ENCODE data around the gene SOX8.

SOX8 gene

DNA sequence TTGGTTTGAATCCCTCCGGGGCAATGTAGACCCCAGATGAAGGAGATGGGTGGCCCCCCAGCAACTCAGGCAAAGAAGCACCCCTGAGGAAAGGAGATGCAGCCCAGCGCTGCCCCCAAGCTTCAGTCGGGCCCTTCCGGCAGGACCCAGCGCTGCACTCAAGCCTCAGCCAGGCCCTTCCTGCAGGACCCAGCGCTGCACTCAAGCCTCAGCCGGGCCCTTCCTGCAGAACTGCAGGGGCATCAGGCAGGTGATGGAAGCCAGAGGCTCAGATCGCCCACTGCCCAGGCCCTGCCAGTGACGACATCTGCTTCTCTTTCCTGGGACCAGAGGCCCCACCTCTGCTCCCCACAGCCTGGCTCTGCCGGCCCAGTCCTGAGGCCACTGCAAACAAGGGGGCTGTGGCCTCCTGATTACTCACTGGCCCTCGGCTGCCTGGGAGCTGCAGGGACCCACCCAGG is 7.8 kb downstream of the SOX8 start:
- no peak for DNase-seq

DNA sequence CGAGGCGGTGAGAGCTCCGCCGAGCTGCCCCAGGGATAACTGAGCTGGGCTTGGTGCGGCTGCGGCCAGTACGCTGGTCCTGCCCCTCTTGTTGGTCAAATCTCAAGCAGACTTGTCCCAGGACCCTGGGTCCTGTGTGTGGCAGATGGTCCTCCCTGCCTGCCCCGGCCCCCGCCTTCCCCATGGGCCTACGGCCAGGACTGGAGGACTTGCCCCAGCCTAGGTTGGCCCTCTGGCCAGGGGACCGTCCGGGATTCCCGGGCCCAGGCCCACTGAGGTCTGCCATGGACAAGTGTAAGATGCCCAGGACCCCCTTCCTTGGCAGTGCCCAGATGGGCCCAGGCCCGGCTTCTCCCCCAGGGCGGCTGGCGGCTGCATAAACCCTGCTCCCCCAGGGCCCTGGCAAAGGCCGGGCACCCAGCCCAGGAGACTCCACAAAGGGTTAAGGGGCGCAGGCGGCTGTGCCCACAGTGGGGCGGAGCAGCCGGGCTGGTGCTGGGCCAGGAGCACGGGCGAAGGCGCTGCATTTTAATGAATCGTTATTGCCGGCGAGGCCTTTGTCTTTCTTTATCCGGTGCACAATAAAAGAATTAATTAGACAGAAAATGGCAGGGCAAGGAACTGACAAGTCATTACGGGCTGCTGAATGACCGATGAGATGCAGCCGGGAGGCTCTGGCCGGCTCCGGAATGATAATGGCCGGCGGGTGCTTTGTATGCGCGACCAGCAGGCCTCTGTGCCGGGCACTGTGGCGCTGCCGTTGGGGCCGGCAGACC is 9.1 kb downstream of the SOX8 start:
- DNase-seq, result no peak

DNA sequence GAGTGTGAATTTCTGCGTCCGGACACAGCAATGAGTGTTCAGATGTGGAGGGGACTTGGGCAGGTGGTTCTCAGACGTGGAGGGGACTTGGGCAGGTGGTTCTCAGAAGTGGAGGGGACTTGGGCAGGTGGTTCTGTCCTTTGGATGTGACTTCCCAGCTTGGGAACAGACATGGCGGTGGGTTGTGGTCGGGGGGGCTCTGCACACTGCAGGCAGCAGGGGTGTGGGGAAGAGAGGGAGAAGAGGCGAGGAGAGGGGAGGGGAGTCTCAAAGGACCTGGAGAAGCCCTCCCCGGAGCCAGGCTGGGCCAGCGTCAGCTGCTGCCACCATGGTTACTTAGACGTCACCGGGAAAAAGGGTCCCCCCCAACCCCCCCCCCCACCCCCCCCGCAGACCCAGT is 9.8 kb downstream of the SOX8 start:
- DNase-seq, result no peak

DNA sequence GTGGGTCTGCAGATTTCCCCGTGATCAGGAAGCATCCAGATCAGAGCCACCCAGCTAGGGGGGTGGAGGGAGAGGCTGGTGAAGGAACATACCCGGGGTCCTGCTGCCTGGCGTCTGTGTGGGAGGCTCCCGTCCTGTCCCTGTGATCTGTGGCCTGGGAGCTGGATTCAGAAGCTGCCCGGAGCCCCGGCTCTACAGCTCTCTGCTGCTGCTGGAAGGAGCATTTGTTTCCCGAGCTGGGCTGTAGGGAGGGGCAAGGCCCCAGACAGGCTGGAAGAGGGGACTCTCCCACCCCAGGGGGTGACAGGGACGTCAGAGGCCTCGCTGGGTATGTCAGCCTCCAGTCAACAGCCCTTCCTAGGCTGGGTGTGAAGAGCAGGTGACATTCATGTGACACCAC is 10.2 kb downstream of the SOX8 start:
- DNase-seq, result no peak

DNA sequence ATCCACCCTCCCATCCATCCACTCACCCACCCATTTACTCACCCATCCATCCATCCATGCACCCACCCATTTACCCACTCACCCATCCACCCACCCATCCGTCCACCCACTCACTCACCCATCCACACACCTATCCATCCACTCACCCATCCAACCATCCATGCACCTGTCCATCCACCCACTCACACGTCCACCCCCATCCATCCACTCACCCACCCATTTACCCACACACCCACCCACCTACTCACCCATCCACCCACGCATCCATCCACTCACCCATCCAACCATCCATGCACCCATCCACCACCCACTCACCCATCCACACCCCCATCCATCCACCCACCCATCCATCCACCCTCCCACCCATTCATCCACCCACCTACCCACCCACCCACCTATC is 12.2 kb downstream of the SOX8 start:
- DNase-seq, result no peak

DNA sequence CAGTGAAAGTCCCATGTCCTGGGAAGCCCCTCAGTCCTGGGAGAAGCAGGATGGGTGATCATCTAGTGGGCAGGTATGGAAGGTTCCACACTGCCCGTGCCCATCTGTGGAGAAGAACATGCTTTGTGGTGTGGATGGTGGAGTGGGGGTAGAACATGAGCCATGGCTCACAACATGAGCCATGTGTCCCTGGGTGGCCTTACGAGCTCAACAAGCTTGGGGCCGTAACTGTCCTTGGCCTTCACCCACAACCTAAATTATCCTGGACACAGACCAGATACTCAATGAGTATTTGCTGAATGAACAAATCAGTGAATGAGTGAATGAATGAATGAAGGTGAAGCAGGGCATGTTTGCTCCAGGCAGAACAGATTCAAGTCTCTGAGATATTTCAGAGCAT is 13.5 kb downstream of the SOX8 start:
- no peak for DNase-seq

DNA sequence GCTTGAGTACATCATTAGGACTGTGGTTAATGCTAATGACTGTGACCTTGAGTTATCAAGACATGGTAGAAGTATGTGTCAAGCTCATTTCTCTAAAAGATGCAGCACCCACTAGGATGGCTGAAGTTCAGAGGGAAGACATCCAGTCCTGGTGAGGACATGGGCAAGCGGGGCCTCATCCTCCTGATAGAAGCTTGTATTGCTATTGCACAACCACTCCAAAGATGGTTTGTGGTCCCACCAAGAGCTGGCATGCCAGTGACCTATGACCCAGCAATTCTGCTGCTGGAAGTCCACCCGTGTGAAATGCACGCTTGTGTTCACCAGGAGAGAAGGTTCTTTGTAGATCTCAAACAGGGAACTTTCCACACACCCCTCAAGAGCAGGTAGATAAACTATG is 14.2 kb downstream of the SOX8 start:
- DNase-seq, result no peak

DNA sequence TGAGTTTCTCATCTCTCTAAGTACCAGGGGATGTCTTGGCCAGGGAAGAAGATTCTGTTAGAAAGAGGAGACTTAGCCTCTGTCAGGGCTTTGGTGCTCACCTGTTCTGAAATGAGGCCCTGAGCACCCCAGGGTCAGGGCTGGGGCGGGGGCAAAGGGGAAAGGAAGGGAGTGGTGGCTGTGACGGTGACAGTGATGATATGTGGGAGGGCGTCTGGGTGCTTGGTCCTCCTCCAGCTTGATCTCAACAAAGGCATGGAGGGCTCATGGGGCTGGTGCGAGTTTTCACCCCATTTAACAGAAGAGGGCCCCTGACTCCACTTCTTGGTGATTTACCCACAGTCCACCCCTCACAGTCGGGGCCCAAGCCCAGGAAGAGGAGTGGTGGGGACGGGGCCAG is 15.1 kb downstream of the SOX8 start:
- no peak for DNase-seq

DNA sequence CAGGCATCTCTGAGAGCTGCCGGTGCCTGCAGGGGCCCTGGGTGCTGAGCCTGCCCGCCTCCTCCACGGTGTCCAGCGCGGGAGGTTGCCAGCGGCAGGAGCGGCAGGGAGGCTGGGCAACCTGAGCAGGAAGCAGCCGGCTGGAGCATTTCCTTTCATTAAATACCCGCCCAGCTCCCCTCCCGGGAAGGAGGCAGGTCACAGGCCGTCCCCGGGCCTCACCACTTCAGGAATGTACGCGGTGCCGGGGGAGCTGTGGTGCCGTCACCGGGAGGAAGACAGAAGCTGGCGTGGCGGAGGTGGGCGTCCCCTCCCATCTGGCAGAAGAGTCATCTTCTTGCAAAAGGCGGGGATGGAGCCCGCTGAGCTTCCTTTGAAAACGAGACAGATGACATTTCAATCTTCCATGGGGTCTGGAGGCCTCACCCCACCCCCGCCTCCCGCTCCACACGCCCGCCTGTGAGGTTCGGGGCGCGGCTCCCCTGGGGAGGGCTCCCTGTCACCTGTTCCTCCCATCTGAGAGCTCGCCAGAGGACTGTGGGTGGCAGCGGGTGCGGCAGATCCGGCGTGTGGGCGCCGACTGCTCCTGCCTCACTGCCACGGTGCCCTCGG is 16.0 kb downstream of the SOX8 start:
- DNase-seq, result peak; percentile 36

DNA sequence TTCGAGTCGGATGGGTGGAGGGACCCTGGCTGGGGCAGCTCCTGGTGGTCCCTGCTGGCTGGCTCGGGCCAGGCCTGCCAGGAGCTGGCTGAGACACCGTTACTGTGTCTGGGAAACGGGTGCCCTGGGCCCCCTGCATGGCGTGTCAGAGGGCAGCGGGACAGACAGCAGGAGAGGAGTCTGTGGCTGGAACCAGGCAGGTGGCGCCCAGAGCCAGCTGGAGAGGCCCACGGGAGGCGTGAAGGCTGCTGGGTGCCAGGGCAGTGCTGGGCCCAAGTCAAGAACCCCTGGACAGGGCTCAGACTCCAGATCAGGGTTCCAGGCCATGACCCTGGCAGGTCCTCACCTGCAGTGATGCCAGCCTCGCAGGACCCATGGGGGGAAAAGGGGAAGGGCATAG is 16.6 kb downstream of the SOX8 start:
- DNase-seq, result no peak

DNA sequence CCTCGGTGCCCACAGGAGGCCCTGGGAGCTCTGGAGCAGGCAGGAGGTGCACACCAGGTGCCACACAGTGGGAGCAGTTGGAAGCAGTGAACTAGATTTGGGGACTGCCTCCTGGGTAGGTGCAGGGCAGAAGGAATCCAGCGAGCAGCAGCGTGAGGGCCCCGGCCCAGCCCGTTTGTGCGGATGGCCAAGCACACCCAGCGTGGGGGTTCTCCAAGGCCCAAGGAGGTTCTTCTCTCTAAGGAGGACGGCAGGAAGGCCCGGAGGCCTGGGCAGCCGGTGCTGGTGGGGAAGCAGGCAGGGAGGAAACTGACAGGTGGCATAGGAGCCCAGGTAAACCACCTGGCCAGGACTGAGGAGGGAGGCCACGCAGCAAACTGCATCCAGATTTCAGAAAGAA is 17.0 kb downstream of the SOX8 start:
- DNase-seq, result no peak

DNA sequence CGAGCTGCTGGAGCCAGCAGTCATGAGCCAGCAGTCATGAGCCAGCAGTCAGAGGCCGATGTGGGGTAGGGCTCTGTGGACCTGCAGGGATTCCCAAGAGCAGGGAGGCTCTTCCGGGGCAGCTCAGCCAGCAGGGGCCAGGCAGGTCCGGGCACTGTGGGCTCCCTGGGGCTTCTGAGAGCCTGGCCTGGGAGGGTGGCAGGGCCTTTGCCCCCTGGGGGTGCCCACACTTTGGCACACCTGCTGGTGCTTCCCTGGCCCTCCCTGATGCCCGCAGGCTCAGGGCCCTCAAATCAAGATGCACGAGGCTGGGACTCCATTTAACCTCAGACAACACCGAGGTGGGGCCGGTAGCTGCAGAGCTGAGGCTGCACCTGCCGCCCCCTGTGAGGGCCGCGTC is 18.1 kb downstream of the SOX8 start:
- DNase-seq, result no peak

DNA sequence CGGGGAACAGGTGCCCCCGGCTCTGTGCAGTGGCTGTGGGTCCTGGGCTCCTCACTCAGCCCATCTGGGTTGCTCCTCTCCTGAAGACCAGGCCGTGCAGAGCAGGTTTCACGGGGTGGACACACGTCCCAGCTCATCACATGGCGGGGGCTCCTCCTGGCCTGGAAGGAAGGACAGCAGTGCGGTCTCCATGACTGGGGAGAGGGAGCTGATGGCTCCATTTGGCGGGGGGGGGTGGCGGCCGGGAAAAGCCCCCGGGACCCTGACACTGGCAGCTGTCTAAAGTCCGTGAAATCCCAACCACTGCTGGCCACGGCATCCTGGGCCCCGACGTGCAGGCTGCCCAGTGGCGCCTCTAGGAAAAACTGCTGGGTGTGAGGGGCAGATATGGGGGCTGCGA is 19.0 kb downstream of the SOX8 start:
- DNase-seq, result no peak

DNA sequence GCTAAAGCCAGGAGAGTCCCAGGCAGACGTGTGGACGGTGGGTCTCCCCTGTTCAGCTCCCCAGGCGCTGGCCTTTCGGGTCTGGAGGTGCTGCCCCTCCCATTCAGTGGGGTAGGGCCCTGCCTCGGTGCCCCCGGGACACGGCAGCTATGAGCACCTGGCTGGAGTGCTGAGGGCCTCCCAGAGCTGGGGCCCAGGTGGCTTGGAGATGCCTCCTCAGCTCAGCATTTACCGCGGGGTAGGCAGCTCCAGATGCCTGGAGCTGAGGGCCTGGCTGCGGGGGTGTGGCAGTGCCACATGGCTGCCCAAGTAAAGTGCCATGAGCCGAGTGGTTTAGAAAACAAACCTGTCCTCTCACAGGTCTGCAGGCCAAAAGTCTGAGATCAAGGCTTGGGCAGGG is 19.5 kb downstream of the SOX8 start:
- DNase-seq, result no peak

DNA sequence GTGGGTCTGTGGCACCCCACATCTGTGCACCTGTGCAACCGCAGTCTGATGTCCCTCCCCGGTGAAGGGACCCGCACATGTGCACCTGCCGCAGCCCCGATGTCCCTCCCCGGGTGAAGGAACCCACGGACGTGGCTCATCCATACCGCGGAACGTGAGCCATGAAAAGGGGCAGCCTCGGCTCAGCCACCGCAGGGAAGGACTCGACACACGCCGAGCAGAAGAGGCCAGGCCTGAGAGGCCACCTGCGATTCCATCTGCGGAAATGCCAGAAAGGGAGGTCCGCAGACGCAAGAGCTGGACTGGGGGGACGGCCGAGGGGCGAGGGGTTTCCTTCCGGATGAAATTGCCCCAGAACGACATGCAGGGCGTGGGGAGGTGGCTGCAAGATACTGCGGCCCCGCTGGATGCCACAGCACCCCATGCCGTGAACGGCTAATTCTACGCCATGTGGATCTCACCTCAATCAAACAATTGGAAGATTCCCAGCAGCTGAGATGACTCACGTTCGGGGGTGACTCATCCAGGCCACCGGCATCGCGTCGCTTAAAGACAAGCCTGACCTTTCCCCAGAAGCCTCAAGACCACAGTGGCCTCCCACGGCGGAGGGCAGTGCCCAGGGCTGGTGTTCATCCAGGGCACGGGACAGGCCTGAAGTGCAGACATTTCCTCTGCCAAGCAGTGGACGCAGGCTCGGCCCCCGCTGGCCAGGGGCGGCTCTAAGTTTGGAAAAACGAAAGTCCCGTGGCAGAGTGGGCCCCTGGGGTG is 21.0 kb downstream of the SOX8 start:
- peak; percentile 55 for DNase-seq

DNA sequence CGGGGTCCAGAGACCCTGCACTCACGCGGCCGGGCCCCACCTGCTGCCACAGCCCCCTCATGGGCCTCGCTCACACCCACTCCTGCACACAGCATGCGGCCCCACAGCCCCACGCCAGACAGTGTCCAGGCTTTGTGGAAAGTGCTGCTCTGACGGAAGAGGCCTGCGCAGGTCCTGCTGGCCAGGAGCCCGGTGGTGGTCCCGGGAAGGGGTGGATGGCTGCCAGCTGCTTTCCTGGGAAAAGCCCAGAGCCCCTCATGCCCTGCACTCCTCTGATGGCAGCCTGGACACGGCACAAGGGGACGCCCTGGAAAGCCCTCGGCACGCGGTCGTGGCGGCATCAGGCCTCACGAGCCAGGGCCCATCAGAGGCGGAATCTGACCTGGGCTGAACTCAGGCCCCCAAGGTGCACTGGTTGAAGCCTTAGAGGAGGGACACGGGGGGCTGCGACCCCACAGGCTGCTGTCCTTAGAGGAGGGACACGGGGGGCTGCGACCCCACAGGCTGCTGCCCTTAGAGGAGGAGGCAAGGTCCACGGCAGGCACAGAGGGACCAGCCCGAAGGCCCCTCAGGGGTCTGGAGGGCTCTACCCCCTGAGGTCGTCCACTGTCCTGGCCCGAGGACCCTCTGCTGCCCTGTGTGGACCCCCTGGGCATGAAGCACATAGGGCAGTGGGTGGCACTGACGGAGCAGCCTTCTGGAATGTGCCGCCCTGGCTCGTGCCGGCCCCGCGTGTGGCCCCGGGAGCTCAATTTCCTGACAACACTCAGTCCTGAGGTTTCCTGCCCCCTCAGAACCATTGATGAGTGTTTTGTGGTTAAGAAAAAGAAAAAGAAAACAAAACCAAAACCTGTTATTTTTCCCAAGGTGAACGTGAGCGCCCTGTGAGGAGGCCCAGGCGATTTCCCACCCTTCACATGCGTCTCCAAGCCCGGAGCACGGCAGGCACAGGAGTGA is 22.1 kb downstream of the SOX8 start:
- DNase-seq, result peak; percentile 31

DNA sequence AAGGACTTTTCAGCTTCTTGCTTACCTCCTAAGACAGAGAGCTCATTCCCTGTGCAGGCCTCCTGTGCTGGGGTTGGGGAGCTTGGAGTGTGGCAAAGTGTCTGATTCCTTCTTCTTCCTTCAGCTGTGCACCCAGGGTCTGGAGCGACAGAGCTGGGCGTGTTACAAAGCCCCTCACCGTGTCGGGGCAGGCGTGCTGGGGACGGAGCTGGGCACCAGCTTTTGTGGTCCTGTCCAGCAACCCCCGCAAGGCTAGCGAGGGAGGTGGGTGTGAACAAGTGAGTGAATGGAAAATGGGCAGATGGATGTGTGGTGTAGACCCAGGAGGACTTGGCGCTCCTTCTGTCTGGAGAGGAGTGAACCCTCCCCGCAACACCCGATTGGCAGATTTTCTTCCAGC is 23.7 kb downstream of the SOX8 start:
- no peak for DNase-seq

DNA sequence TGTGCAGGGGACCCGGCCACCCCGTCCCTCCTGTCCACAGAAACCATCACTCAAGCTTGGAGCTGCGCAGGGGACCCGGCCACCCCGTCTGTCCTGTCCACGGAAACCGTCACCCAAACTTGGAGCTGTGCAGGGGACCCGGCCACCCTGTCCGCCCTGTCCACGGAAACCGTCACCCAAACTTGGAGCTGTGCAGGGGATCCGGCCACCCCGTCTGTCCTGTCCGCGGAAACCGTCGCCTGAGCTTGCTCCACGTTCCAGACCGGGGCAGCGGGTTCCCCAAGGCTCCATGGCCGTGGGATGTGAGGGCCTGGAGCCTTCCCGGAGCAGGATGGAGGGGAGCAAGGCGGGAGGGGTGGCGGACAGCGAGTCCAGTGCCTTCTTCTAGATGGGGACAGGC is 25.2 kb downstream of the SOX8 start:
- no peak for DNase-seq

DNA sequence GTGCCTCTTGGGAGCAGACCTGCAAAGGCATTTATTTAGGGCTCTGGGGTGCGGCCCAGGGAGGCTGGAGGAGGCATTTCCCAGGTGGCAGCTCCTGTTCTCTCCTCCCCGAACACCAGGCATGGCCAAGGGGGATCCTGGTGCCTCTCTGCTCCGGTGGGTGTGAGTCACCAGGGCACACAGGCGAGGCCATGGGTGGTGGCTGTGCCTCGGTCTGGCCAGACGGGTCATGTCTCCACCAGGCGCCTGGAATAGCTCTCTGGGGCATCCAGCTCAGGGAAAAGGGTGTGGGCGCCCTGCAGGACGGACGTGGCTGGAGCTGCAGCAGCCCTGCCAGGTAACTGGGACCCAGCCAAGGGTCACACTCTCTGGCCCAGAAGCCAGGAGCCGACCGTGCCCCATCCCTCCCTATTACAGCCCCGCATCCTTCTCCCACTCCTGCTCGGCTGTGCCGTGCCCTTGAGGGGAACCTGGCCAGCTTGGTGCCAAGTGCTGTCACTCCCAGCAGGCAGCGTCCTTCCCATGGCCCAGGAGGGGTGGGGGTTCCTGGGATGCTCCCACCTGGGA is 25.8 kb downstream of the SOX8 start:
- no peak for DNase-seq

DNA sequence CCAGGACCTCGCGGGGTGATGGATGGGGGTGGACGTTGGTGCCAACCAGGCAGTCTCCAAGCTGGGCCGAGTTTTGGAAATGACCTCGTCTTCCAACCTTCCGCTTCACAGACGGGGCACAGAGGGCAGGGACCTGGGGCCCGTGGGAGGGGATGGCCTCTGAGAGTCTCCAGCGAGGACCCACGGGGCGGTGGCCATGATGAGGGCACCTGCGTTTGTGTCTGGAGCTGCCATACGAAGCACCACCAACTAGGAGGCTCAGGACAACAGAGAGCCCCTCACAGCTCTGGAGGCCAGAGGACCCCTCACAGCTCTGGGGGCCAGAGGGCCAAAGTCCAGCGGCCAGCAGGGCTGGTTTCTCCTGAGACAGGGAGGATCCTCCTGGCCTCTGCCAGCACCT is 26.5 kb downstream of the SOX8 start:
- DNase-seq, result no peak

DNA sequence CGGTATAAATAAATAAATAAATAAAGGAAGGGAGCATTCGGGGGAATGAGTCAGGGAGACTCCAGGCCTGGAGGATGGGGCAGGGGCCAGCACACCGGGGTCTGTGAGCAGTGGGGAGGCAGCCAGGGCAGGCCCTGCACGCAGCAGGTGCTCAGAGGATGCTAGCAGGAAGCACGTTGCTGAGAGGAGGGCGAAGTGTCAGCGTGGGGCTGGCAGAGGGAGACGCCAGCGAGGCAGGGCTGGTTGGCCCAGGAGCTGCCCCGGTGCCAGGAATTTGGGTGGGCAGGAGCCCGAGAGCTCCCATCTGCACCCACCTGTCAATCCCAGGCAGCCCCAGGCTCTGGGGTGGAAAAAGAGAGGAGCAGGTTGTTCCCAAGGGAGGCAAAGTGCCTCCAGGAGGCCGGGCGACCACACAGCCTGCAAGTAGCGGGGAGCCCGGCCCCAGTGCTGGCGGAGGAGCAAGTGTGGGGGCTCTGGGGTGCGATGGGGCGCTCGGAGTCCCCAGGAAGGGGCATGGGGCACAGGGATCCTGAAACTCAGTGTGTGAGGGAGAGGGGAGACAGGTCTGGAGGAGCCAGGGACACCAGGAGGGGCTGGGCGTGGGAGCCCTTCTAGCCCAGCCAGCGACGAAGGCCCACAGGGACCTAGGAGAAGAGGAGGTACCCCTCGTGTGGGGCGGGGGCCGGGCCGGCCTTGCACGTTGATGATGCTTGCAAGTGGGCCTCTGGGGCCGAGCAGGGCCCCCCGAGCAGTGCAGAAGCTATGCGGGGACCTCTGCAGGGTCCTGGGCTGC is 28.0 kb downstream of the SOX8 start:
- no peak for DNase-seq

DNA sequence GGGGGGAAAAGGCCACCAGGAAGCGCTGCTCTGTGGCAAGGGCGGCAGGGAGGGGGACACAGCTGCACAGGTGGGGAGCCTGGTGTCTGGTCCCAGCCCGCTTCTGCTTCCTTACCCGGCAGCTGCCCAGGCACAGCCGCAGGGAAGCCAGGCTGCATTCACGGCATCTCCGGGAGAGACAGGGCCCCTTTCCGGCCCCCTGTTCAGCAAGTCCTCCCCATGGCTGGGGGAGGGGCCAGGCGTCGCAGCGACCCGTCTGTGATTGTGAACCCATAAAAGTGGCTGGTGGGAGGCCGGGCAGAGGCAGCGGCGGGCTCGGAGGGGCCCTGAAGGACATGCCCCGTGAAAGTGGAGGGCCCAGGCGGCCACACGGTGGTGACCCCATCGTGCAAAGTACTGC is 28.7 kb downstream of the SOX8 start:
- DNase-seq, result no peak
